Loucy (cell line): Measurements from ENCODE around the gene CSGALNACT2.

ENCODE experiments used
- EZH2phosphoT487 ChIP-seq: fragments of 200-600 bp; IDR thresholded peaks from 2 replicates; pipeline ENCODE4 v1.6.1; 2018; ENCODE audit warnings: antibody characterized with exemption, mild to moderate bottlenecking, moderate library complexity, borderline replicate concordance
- TF ChIP-seq, protein P1 (sequence below): fragments of 200-600 bp; sonication (generic); conservative IDR thresholded peaks from 2 replicates; pipeline ENCODE4 v1.5.1; 2014; ENCODE audit warnings: mild to moderate bottlenecking, antibody characterized with exemption, low read length

DNA sequence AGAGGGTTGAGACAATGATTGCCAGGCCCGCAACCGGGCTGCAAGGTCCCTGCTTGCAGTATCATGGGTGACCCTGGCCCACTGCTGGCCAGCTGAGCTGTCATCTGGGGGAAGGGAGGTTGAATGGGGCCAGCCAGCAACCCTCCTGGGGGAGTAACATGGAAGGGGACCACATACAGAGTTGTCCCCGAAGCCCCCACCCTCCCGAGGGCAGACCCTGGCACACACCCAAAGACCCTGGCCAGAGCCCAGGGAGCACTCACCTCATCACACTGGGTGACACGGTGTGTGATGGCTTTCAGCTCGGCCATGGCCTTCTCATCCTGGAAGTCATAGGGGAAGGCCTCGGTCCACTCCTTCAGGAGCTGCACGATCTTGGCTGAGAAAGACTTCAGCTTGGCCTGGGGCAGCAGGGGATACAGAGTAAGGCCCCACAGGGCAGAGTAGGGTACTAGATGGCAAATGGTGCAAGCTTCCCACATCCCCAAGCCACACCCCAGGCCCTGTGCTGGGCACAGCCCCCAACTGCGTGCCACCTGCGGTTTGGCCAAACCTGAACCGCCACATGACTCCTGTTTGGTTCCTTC lies 63.4 kb downstream of the CSGALNACT2 start:
- TF ChIP-seq, protein P1, sequence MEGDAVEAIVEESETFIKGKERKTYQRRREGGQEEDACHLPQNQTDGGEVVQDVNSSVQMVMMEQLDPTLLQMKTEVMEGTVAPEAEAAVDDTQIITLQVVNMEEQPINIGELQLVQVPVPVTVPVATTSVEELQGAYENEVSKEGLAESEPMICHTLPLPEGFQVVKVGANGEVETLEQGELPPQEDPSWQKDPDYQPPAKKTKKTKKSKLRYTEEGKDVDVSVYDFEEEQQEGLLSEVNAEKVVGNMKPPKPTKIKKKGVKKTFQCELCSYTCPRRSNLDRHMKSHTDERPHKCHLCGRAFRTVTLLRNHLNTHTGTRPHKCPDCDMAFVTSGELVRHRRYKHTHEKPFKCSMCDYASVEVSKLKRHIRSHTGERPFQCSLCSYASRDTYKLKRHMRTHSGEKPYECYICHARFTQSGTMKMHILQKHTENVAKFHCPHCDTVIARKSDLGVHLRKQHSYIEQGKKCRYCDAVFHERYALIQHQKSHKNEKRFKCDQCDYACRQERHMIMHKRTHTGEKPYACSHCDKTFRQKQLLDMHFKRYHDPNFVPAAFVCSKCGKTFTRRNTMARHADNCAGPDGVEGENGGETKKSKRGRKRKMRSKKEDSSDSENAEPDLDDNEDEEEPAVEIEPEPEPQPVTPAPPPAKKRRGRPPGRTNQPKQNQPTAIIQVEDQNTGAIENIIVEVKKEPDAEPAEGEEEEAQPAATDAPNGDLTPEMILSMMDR = no peak
- TF ChIP-seq EZH2phosphoT487 = no peak
